Stimulated activated CD4-positive, alpha-beta T cell treated with anti-CD3 and anti-CD28 coated beads, Interleukin-12 subunit alpha, Interleukin-12 subunit beta, amount 100 ng/mL, for 4 hours (primary cell): ENCODE measurements around the gene EDAR.

ENCODE experiments used
- DNase-seq: peaks from one replicate; pipeline ENCODE4 v3.0.0-alpha.2; 2020

EDAR gene

GRCh38 chr2:108938077-108938710, 50.8 kb downstream of the EDAR start:
- no peak for DNase-seq

GRCh38 chr2:108937367-108938017, 51.5 kb downstream of the EDAR start:
- no peak for DNase-seq

- DNase-seq = no peak
Measured at GRCh38 chr2:108936866-108937265, 52.2 kb downstream of the EDAR start.

- no peak for DNase-seq
Measured at GRCh38 chr2:108936076-108936864, 52.8 kb downstream of the EDAR start.

- DNase-seq = no peak
Measured at GRCh38 chr2:108935271-108935741, 53.7 kb downstream of the EDAR start.

GRCh38 chr2:108934583-108935245, 54.3 kb downstream of the EDAR start:
- no peak for DNase-seq

GRCh38 chr2:108934151-108934550, 54.9 kb downstream of the EDAR start:
- no peak for DNase-seq

GRCh38 chr2:108933691-108934117, 55.3 kb downstream of the EDAR start:
- no peak for DNase-seq

- no peak for DNase-seq
Measured at GRCh38 chr2:108932736-108933332, 56.2 kb downstream of the EDAR start.

GRCh38 chr2:108931372-108931771, 57.6 kb downstream of the EDAR start:
- no peak for DNase-seq

GRCh38 chr2:108929807-108930425, 59.1 kb downstream of the EDAR start:
- no peak for DNase-seq

GRCh38 chr2:108928660-108929377, 60.2 kb downstream of the EDAR start:
- DNase-seq = no peak

GRCh38 chr2:108927936-108928659, 60.9 kb downstream of the EDAR start:
- DNase-seq = peak; percentile 11

- no peak for DNase-seq
Measured at GRCh38 chr2:108927405-108927804, 61.6 kb downstream of the EDAR start.

- DNase-seq = no peak
Measured at GRCh38 chr2:108926561-108927380, 62.2 kb downstream of the EDAR start.

- DNase-seq = no peak
Measured at GRCh38 chr2:108925735-108926134, 63.3 kb downstream of the EDAR start.

- no peak for DNase-seq
Measured at GRCh38 chr2:108925286-108925685, 63.7 kb downstream of the EDAR start.

GRCh38 chr2:108924580-108925251, 64.3 kb downstream of the EDAR start:
- DNase-seq = no peak
